ENCODE data around the gene PCBP3.

Gene PCBP3

GRCh38 chr21:45816794-45817193, 173.3 kb downstream of the PCBP3 start:
- DNase-seq (ENCODE audit: low read depth) = no peak

GRCh38 chr21:45817345-45817744, 173.8 kb downstream of the PCBP3 start:
- no peak for DNase-seq (ENCODE audit: low read depth)
- TF ChIP-seq CTCF (conservative IDR thresholded peaks at IDR 0.05; ENCODE audit: low read depth, low read length) = no peak
- no peak overlapping the region for H3K4me3 ChIP-seq (ENCODE audit: low read length)

More at GRCh38 chr21:45816794-45817193, 173.3 kb downstream of the PCBP3 start:
- H3K4me3 ChIP-seq (ENCODE audit: low read length) = no peak overlapping the region
- no peak for TF ChIP-seq CTCF (conservative IDR thresholded peaks at IDR 0.05; ENCODE audit: low read depth, low read length)

- H3K4me3 ChIP-seq (ENCODE audit: low read length) = no peak overlapping the region
- DNase-seq (ENCODE audit: low read depth) = no peak
- TF ChIP-seq CTCF (conservative IDR thresholded peaks at IDR 0.05; ENCODE audit: low read depth, low read length) = no peak
These were observed 174.9 kb downstream of the PCBP3 start for GRCh38 chr21:45818276-45818903.

- H3K4me3 ChIP-seq (ENCODE audit: low read length) = no peak overlapping the region
- no peak for TF ChIP-seq CTCF (conservative IDR thresholded peaks at IDR 0.05; ENCODE audit: low read depth, low read length)
- no peak for DNase-seq (ENCODE audit: low read depth)
These were observed 175.4 kb downstream of the PCBP3 start for GRCh38 chr21:45818904-45819285.

GRCh38 chr21:45819478-45820170, 176.1 kb downstream of the PCBP3 start:
- DNase-seq (ENCODE audit: low read depth) = no peak
- H3K4me3 ChIP-seq (ENCODE audit: low read length) = no peak overlapping the region
- TF ChIP-seq CTCF (conservative IDR thresholded peaks at IDR 0.05; ENCODE audit: low read depth, low read length) = no peak

GRCh38 chr21:45820171-45821091, 176.9 kb downstream of the PCBP3 start:
- no peak overlapping the region for H3K4me3 ChIP-seq (ENCODE audit: low read length)
- TF ChIP-seq CTCF (conservative IDR thresholded peaks at IDR 0.05; ENCODE audit: low read depth, low read length) = peak; percentile 90
- DNase-seq (ENCODE audit: low read depth) = peak; percentile 59

Measured in retinal pigment epithelial cell (primary cell).